SK-N-SH (cell line): ENCODE data around the gene RPL10. TPM values are rescaled to one million over a fixed set of nuclear protein-coding genes. Genes with fewer than 3 reads are reported as not detected.

Experiments
- CTCF ChIA-PET: fragments of 300-600, 350-600 bp; formaldehyde crosslinking; extraction: SDS; loops from one replicate; lab custom pipeline; 2021; lab: Yijun Ruan, JAX
- POLR2A ChIA-PET: fragments of 350-600 bp; sonication (Branson Sonifier 250); formaldehyde crosslinking; extraction: SDS; loops from one replicate; lab custom pipeline; 2020; ENCODE audit warnings: antibody characterized with exemption, inconsistent platforms; lab: Yijun Ruan, JAX
- DNase-seq: peaks from one replicate; pipeline ENCODE4 v3.0.0; 2012
- H2AFZ ChIP-seq: fragments of 200-600 bp; sonication (generic); 2 replicates; pipeline ENCODE4 v1.8.1; 2016; ENCODE audit warnings: antibody characterized with exemption, mild to moderate bottlenecking, low read depth
- H3F3A ChIP-seq: fragments of 200-600 bp; sonication (generic); replicated peaks from 2 replicates; pipeline ENCODE3; 2016; ENCODE audit warnings: antibody characterized with exemption, mild to moderate bottlenecking; ENCODE audit not compliant: insufficient read depth
- H3K27ac ChIP-seq, 2 experiments: fragments of 200-500 bp in 1 of 2; fragments of 200-600 bp in 1 of 2; sonication (Bioruptor generic) in 1 of 2; sonication (generic), shearing (Covaris generic) in 1 of 2; 2 replicates each; pipeline versions ENCODE4 v1.5.1 to v1.6.1; 2014 to 2016; ENCODE audit warnings: low read depth in 2 of 2, inconsistent platforms in 1 of 2, low read length in 1 of 2, mild to moderate bottlenecking in 1 of 2, mixed read lengths in 1 of 2
- H3K27me3 ChIP-seq: fragments of 200-600 bp; sonication (generic), shearing (Covaris generic); 2 replicates; pipeline ENCODE4 v1.6.1; 2016; ENCODE audit warnings: mixed run types; ENCODE audit not compliant: insufficient read depth
- H3K36me3 ChIP-seq, 2 experiments: fragments of 200-500 bp in 1 of 2; fragments of 200-600 bp in 1 of 2; sonication (Bioruptor generic) in 1 of 2; sonication (generic) in 1 of 2; replicated peaks in 1 of 2; 2 replicates each; pipeline versions ENCODE3 to v1.5.1; 2014 to 2016; ENCODE audit warnings: low read length in 1 of 2, mild to moderate bottlenecking in 1 of 2; ENCODE audit not compliant: insufficient read depth in 2 of 2, control insufficient read depth in 1 of 2
- H3K4me1 ChIP-seq, 2 experiments: fragments of 200-500 bp in 1 of 2; fragments of 200-600 bp in 1 of 2; sonication (Bioruptor generic) in 1 of 2; sonication (generic), shearing (Covaris generic) in 1 of 2; 2 replicates each; pipeline versions ENCODE4 v1.5.1 to v1.6.1; 2014 to 2016; ENCODE audit warnings: low read depth in 1 of 2, low read length in 1 of 2, mixed run types in 1 of 2; ENCODE audit not compliant: insufficient read depth in 2 of 2, control insufficient read depth in 1 of 2
- H3K4me2 ChIP-seq: fragments of 200-600 bp; sonication (generic), shearing (Covaris generic); 2 replicates; pipeline ENCODE4 v1.6.1; 2017; ENCODE audit warnings: mixed run types
- H3K4me3 ChIP-seq, 2 experiments: fragments of 200-500 bp in 1 of 2; fragments of 200-600 bp in 1 of 2; sonication (Bioruptor generic) in 1 of 2; sonication (generic), shearing (Covaris generic) in 1 of 2; 2 replicates each; pipeline versions ENCODE4 v1.5.1 to v1.8.1; 2014 to 2016; ENCODE audit warnings: low read depth in 2 of 2, inconsistent platforms in 1 of 2, low read length in 1 of 2, mild to moderate bottlenecking in 1 of 2, mixed read lengths in 1 of 2, moderate library complexity in 1 of 2
- H3K79me2 ChIP-seq: fragments of 200-600 bp; sonication (generic); 2 replicates; pipeline ENCODE4 v1.8.1; 2017; ENCODE audit warnings: mild to moderate bottlenecking; ENCODE audit not compliant: insufficient read depth
- H3K9ac ChIP-seq: fragments of 200-600 bp; sonication (generic); 2 replicates; pipeline ENCODE4 v1.6.1; 2017; ENCODE audit warnings: mixed run types
- H3K9me2 ChIP-seq: fragments of 200-600 bp; sonication (generic); 2 replicates; pipeline ENCODE4 v1.6.1; 2017; ENCODE audit warnings: mixed run types
- H3K9me3 ChIP-seq: fragments of 200-600 bp; sonication (generic); 2 replicates; pipeline ENCODE4 v1.6.1; 2017; ENCODE audit warnings: mixed run types, mild to moderate bottlenecking, moderate library complexity
- H4K20me1 ChIP-seq: fragments of 200-600 bp; sonication (generic); 2 replicates; pipeline ENCODE4 v1.6.1; 2017; ENCODE audit warnings: mild to moderate bottlenecking, mixed run types; ENCODE audit not compliant: insufficient read depth
- CHD2 ChIP-seq: fragments of 150-350 bp; IDR thresholded peaks from 2 replicates; pipeline ENCODE4 v1.6.1; 2018; ENCODE audit warnings: low read length; ENCODE audit not compliant: partially characterized antibody
- CTCF ChIP-seq: fragments of 200-600 bp; sonication (generic); IDR thresholded peaks from 2 replicates; pipeline ENCODE4 v1.6.1; 2017; ENCODE audit warnings: antibody characterized with exemption, mild to moderate bottlenecking, moderate library complexity
- EP300 ChIP-seq, 2 experiments: IDR thresholded peaks; 2 replicates each; pipeline versions ENCODE4 v1.4.0 to v1.6.1; 2012; ENCODE audit warnings: borderline replicate concordance in 1 of 2, low read depth in 1 of 2, low read length in 1 of 2
- FOSL2 ChIP-seq: IDR thresholded peaks from 2 replicates; pipeline ENCODE4 v1.4.0; 2012; ENCODE audit warnings: low read depth, mild to moderate bottlenecking, moderate library complexity, borderline replicate concordance
- FOXM1 ChIP-seq: IDR thresholded peaks from 2 replicates; pipeline ENCODE4 v1.4.0; 2012; ENCODE audit warnings: low read depth, mild to moderate bottlenecking
- GATA2 ChIP-seq: sonication (generic); formaldehyde crosslinking; IDR thresholded peaks from 2 replicates; pipeline ENCODE4 v1.5.0; 2020; ENCODE audit warnings: mild to moderate bottlenecking, missing genetic modification reagents
- IRF3 ChIP-seq: fragments of 150-350 bp; IDR thresholded peaks from 2 replicates; pipeline ENCODE4 v1.6.1; 2016; ENCODE audit warnings: mild to moderate bottlenecking, low read depth, low read length
- JUND ChIP-seq: IDR thresholded peaks from 2 replicates; pipeline ENCODE4 v1.4.0; 2012
- MXI1 ChIP-seq: IDR thresholded peaks from 2 replicates; pipeline ENCODE4 v1.6.1; 2012; ENCODE audit warnings: mild to moderate bottlenecking, low read depth, low read length, improper control_type of control experiment
- NRF1 ChIP-seq: IDR thresholded peaks from 2 replicates; pipeline ENCODE4 v1.6.1; 2012; ENCODE audit warnings: low read depth, mild to moderate bottlenecking, low read length
- SIN3A ChIP-seq: IDR thresholded peaks from 2 replicates; pipeline ENCODE4 v1.6.1; 2012; ENCODE audit warnings: low read depth, mild to moderate bottlenecking, low read length, moderate library complexity, borderline replicate concordance
- SMC3 ChIP-seq: IDR thresholded peaks from 2 replicates; pipeline ENCODE4 v1.6.1; 2012; ENCODE audit warnings: low read depth, low read length, improper control_type of control experiment
- TCF12 ChIP-seq: IDR thresholded peaks from 2 replicates; pipeline ENCODE4 v1.4.0; 2012
- YY1 ChIP-seq: IDR thresholded peaks from 2 replicates; pipeline ENCODE4 v1.4.0; 2012; ENCODE audit warnings: low read depth, mild to moderate bottlenecking
- ZBTB33 ChIP-seq: IDR thresholded peaks from 2 replicates; pipeline ENCODE4 v1.4.0; 2012; ENCODE audit warnings: low read depth, borderline replicate concordance
- WGBS: methylation state at CpG from one replicate; pipeline ENCODE4 v1.1.6; 2017; ENCODE audit warnings: low lambda C conversion rate; 5-methylcytosine and 5-hydroxymethylcytosine counted together
- polyA plus RNA-seq, 3 experiments: library from polyadenylated mRNA; depleted of rRNA; stranded (reverse); fragments of >200 nt; gene quantifications; 2 replicates each; pipeline ENCODE4 v1.2.3, GENCODE V29; 2012

Gene RPL10
- polyA plus RNA-seq, 1 of the 3 experiments (the other 2 are of a cell fraction), result 4,562 TPM

- H3K36me3 ChIP-seq, result peaks cover 3 to 68% of the 10 kb centered on the region in 2 experiments
- no peak for TF ChIP-seq SIN3A
- TF ChIP-seq NRF1, result no peak
- no peak for TF ChIP-seq GATA2 (CRISPR knock-in tag)
- no peak for TF ChIP-seq FOSL2
- TF ChIP-seq IRF3, result no peak
- TF ChIP-seq ZBTB33, result no peak
- TF ChIP-seq MXI1, result no peak
- no peak for TF ChIP-seq CTCF
- no peak for TF ChIP-seq JUND
- CTCF ChIA-PET, result no interaction called here
- H3K27ac ChIP-seq, result peak overlapping the region in 1 of 2 experiments; percentile 4; a peak in 1 of 4 replicates
- no peak overlapping the region for H3K9ac ChIP-seq
- H3K4me2 ChIP-seq, result no peak overlapping the region
- no peak overlapping the region for H3K4me3 ChIP-seq
- H3K79me2 ChIP-seq, result peaks cover 71% of the 10 kb centered on the region
- POLR2A ChIA-PET, result no interaction called here
- peaks cover 48% of the 10 kb centered on the region for H3F3A ChIP-seq
- no peaks in the 10 kb centered on the region for H3K9me2 ChIP-seq
- no peak for DNase-seq
- H3K9me3 ChIP-seq, result no peaks in the 10 kb centered on the region
- H3K4me1 ChIP-seq, result no peaks in the 10 kb centered on the region
- H4K20me1 ChIP-seq, result peaks cover 98% of the 10 kb centered on the region
- no peak overlapping the region for H2AFZ ChIP-seq
- no peaks in the 10 kb centered on the region for H3K27me3 ChIP-seq
- WGBS, result 70% methylated on average over 6 of the region's 6 CpGs
Measured at GRCh38 chrX:154358829-154359228, 39.3 kb upstream of the RPL10 start.

- Histone ChIP-seq H4K20me1 (peaks cover 98% of the 10 kb centered on the region), H3K9me3 (no peaks in the 10 kb centered on the region), H3K9me2 (no peaks in the 10 kb centered on the region), H3K9ac (no peak overlapping the region), H3K4me1 (no peaks in the 10 kb centered on the region), H2AFZ (no peak overlapping the region), H3K36me3 (peaks cover 3 to 74% of the 10 kb centered on the region in 2 experiments), H3K27me3 (no peaks in the 10 kb centered on the region), H3F3A (peaks cover 43% of the 10 kb centered on the region), H3K4me3 (no peak overlapping the region), H3K4me2 (no peak overlapping the region), H3K27ac (peak overlapping the region in 1 of 2 experiments; percentile 30; a peak in 2 of 4 replicates), H3K79me2 (peaks cover 79% of the 10 kb centered on the region)
- CTCF ChIA-PET, result no interaction called here
- POLR2A ChIA-PET, result no interaction called here
- WGBS, result 71% methylated on average over 19 of the region's 41 CpGs
- DNase-seq, result no peak
- TF ChIP-seq MXI1, result no peak
- no peak for TF ChIP-seq YY1
- TF ChIP-seq IRF3, result no peak
- no peak for TF ChIP-seq JUND
- no peak for TF ChIP-seq SMC3
- TF ChIP-seq TCF12, result no peak
- no peak for TF ChIP-seq EP300 (IDR thresholded peaks at IDR 0.05; ENCODE audit: borderline replicate concordance in 1 of 2, low read depth in 1 of 2, low read length in 1 of 2)
- no peak for TF ChIP-seq GATA2 (CRISPR knock-in tag)
- no peak for TF ChIP-seq FOXM1
- TF ChIP-seq CHD2, result no peak
Measured at GRCh38 chrX:154359362-154360154, 38.6 kb upstream of the RPL10 start.
